COLO668 (cell line): ENCODE results near the gene RBM8A.

Experiments used
- DNase-seq: peaks from one replicate; lab custom pipeline; 2025; ENCODE audit not compliant: unreplicated experiment; lab: John Stamatoyannopoulos, UW

RBM8A gene

GRCh38 chr1:145927063-145927886 lies at the start of gene RBM8A:
Gene RBM8A, minus strand, starts transcription at chr1:145927484. Its CDS starts 58 bp downstream, at chr1:145927426.
- peak; percentile 96 for DNase-seq

- DNase-seq, result no peak
Measured at GRCh38 chr1:145977016-145977415, 49.7 kb upstream of the RBM8A start.

DNA sequence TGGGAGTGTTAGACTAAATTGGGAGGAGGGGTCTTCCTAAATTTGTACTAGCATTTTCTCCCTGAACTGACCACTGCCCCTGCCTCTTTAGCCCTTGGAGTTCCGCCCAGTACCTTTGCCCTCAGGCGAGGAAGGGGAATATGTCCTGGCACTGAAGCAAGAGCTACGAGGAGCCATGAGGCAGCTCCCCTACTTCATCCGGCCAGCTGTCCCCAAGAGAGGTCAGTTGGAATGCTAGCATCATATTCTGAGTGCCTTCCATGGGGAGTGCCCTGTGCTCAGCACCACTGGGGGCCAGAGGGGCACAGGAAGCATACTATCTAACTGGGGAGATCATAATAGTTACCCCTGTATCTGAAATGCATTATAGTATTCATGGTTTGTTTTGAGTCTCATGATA lies 47.9 kb upstream of the RBM8A start:
- no peak for DNase-seq

GRCh38 chr1:145974721-145975120 lies 47.4 kb upstream of the RBM8A start:
- DNase-seq, result no peak

- DNase-seq, result no peak
Measured at GRCh38 chr1:145972580-145972979, 45.3 kb upstream of the RBM8A start.

- no peak for DNase-seq
Measured at GRCh38 chr1:145967288-145967687, 40.0 kb upstream of the RBM8A start.

DNA sequence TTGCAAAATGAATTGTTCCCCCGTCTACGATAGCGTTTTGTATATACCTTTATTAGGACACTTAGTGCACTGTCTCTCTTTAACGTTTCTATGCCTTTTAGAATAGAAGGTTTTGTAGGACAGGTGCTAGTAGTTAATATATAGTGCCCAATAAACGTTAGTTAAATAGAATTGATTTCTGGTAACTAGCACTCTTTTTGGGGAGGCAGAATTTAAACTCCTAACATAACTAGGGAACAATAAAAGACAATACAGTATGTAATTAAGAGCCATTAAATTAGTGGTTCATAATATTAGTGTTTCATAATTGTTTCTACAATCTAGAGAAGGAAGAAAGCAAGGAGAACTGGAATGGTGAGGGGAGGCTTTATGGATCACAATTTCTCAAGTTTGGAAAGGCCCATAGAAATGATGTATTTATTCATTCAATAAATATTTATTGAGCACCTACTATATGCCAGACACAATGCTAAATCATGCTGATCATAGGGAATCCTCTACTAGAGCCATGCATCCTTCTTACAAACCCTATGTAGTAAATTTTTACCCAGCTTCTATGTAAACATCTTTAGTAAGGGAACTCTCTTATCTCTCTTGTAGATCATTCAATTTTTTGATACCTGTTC lies 37.9 kb upstream of the RBM8A start:
- DNase-seq, result no peak

- DNase-seq, result peak; percentile 94
Measured at GRCh38 chr1:145964328-145965118, 37.2 kb upstream of the RBM8A start, which contains the start of the genes ANKRD34A and POLR3GL. Gene ANKRD34A, minus strand, starts transcription at chr1:145964575. Its CDS starts 2,816 bp downstream, at chr1:145961759. Gene POLR3GL, plus strand, starts transcription at chr1:145964690. Its CDS starts 10,176 bp downstream, at chr1:145974866.

DNA sequence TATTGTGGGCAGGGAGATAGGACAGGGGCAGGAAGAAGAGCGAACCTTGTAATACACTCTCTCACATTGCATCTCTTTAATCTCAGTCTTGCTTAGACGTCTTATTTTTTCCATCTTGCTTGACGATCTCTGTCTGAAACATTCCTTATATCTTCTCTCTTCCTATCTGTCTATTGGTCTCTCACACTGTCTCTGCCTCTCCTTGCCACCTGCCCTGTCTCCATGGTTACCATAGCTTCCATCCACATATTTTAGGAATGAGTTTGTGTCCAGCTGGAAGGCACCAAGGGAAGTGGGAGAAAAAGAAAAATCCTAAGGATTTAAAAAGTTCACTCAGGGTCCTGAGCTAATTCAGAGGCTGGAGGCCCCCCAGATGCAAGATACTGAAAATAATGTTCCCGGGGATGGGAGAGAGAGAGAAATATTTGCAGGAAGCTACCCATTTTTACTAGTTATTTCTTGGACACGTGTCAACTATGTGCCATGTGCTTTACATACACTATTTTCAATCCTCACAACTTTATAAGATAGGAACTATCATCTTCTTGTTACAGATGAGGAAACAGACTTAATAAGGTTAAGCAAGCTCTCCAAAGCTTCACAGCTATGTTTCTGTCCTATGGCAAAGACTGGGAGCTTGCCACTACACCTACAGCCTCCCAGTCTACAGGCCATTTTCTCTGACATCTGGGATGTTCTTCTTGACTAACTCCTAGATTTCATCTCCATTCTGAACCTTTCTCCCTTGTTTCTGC lies 36.2 kb upstream of the RBM8A start:
- peak; percentile 46 for DNase-seq

DNA sequence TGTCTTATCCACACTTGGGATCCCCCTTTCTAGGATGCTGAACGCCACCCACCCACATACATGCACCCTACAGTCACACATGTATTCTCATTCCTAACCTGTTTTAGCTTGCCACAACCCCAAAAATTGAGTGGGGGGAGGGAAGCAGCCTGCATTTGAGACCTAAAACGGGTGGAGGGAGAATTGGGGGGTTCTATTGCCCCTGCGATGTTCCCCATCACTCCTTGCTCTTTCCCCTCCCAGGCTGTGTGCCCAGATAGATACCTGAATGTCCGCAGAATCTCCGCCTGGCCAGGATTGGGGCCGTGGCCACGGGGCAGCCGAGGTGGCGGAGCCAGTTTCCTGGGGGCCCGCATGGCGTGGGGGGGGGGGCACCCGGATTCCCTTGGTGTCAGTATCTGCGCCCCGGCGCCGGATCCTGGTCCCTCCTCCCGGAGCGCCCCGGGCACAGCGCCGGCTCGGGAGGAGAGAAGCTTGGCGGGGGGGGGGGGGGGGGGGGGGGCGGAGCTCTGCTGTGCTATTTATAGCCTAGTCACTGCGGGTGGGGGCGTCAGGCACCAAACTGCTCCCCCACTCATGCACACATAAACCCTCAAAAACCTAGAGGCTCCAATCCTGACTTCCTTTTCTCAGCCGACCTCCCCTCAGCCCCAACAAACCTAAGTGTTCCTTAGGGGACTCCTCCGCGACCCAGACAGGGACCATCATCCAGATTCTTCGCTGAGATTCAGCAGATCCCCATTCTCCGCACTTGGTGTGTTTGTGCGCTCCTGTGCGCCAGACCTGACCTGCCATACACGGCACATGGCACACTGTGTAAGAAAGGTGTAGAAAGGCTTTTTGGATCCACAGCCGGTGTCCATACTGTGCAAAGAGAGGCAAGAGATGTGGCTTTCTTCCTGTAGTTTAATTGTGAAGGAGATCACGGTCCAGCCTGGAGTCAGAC lies 35.1 kb upstream of the RBM8A start:
- peak; percentile 43 for DNase-seq

DNA sequence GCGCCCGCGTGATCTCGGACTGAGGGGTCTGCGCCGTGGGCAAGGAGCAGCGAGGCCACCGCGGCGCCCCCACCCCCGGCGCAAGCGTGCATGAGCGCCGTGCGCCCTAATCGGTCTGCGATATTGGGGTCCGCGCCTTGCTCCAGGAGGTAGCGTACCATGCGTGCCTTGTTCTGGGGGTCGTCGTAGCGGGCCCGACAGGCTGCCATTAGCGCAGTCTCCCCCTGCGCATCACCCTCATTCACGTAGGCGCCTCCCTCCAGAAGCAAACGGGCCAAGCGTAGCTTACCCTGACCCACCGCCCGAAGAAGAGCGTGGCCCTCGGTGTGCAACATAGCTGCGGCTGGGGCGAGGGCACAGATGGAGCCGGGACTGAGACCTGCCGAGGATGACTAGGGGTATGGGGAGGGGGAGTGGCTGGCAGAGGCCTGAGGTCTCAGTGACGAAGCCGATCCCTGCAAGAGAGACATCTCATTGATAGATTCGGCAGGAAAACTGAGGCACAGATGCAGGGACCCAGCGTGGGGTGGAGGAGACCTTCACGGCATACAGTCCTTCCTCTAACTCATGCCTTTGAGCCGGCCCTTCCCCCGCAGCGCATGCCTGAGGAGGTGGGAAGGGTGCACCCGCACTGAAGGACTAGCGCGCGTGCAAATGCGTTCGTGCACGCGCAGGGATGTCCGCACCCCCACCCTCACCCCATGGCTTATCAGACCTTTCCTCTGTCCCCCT lies 34.3 kb upstream of the RBM8A start:
- DNase-seq, result peak; percentile 52

DNA sequence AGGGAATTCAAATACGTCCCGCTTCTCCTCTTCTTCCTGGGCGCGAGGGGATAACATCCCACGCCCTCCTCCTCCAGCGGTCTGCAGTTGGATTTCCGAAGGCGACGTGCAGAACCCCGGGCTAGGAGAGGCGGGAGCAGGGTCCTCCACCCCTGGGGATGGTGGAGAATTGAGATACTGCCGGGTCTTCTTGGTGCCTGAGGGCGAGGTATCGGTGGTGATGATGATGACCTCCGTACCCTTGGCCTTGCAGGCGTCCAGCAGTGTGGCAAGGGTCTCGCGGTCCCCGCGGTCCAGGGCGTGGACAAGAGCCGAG lies 33.8 kb upstream of the RBM8A start:
- no peak for DNase-seq

DNA sequence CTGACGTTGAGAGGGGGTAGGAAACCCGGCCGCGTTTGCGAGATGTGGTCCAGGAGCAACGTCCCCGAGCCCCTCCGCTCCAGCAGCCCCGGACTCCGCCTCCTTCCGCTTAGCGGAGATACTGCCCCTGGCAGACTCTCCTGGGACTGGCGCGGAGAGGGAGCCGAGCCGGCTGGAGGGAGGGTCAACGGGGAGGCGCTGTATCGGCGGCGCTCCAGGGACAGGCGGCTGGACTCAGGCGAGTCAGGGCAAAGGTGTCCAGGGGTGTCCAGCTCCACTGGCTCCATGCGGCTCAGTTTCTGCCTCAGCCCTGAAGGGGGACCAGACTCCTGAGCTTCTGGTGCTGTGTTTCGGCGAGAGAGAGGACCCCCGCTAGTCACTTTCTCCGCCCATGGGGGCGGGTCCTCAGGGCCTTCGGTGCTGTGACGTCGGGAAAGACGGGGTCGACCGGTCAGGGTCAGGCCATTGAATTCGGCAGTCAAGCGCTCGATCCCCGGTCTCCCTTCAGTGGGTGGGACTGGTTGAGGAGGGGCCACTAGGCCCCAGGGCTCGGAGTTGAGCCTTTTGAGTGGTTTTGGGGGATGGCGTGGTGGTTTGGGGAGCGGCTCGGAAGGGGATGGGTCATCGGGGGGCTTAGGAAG lies 33.3 kb upstream of the RBM8A start:
- peak; percentile 69 for DNase-seq

DNA sequence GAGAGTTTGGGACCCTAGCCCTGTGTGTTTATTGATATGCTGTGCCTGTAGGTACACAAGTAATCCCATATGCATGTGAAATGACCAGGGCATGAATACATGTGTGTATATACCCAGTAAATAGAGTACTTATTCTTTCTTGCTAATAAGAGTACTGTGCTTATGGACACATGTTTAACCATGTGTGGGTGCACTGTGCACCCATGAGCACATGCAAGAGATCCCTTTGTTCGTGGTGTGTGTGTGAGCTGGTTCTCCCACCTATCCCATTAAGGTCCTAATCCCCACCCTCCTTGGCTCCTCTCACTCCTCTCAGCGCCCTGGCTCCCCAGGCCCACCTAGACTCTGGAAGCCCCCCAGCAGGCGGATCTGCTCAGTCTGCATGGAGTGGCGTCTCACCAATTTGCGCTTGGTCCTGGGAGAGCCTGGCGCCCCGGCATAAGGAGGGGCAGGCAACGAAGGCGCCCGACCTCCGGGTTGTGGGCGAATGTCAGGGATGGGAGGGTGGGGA lies 32.7 kb upstream of the RBM8A start:
- no peak for DNase-seq

DNA sequence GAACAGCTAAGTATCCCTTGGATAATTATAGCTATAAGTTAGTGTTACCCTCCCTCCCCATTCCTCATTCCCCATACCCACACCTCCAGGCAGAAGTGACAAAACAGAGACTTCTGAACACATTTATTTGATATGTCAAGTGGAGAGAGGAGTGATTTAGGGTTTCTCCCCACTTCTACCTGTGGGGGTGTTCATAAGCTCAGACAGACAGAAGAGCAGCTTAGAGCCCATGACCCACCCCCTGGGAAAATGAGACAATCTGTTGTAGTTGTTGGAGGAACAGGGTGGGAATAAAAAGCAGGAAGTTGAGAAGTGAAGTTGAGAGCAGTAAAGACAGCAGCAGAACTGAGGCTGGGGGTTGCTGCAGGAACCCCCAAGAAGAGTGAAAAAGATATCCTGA lies 32.0 kb upstream of the RBM8A start:
- DNase-seq, result no peak

GRCh38 chr1:145958734-145959133 lies 31.4 kb upstream of the RBM8A start:
- no peak for DNase-seq

DNA sequence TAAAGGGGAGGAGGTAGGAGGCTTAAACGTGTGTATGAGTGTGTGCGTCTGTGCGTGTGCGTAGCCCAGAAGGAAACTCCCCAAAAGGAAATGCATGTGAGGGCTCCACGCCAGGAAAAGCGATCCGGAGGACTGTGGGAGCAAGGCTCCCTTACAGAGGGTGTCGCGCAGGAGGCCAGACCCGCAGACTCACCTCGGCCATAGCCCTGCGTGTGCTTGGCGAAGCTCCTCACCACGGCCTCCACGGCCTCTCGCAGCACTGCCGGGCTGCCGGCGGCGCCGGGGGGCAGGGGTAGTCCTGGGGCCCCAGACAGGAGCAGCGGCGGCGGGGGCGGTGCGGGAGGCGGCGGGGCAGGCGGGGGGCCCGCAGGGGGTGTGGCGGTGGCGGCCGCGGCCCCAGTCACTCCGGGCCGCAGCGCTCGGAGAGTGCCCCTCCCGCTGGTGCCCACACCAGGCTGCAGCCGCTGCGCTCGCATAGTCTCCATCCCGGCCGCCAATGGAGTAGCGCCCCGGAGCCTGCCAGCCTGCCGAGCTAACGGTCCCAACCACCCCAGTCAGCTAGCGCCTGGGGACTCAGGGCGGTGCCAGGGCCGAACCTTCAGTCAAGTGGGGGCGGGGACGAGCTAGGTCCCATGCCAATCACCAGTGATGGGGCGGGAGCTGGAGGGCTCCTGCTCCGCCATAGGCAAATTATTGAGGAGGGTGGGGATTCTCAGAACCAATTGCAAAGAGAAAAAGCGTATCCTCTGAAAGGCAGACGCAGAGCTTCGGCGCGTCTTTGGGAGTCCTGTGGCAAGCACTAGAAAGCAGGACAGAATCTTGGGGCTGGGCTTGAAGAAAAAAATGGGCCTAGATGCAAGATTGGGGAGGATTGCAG lies 30.4 kb upstream of the RBM8A start, which contains the start of gene LIX1L:
TSS of gene LIX1L (minus strand) at position 575 of the 877 bp plus-strand sequence. CDS start at position 485, 90 bp downstream.
- peak; percentile 96 for DNase-seq
